GM13977 (cell line): ENCODE results near the gene SLC35E3.

ENCODE experiments used
- DNase-seq: peaks from one replicate; pipeline ENCODE4 v3.0.0; 2012; ENCODE audit warnings: low spot score
- in situ Hi-C: fragments of 300-500 bp; cut with MboI; formaldehyde crosslinking; loops from one replicate; pipeline ENCODE4 v1.12.0; 2022; ENCODE audit warnings: low sequenced_read_pairs, low pct_unique_long_range_greater_than_20kb, mixed read lengths, inconsistent platforms; ENCODE audit not compliant: unreplicated experiment
- TF ChIP-seq, protein P1 (sequence below): IDR thresholded peaks from 2 replicates; pipeline ENCODE4 v1.5.1; 2012; ENCODE audit warnings: mild to moderate bottlenecking, control low read depth; ENCODE audit not compliant: insufficient read depth; ENCODE audit errors: extremely low read depth, missing control alignments

SLC35E3 gene

DNA sequence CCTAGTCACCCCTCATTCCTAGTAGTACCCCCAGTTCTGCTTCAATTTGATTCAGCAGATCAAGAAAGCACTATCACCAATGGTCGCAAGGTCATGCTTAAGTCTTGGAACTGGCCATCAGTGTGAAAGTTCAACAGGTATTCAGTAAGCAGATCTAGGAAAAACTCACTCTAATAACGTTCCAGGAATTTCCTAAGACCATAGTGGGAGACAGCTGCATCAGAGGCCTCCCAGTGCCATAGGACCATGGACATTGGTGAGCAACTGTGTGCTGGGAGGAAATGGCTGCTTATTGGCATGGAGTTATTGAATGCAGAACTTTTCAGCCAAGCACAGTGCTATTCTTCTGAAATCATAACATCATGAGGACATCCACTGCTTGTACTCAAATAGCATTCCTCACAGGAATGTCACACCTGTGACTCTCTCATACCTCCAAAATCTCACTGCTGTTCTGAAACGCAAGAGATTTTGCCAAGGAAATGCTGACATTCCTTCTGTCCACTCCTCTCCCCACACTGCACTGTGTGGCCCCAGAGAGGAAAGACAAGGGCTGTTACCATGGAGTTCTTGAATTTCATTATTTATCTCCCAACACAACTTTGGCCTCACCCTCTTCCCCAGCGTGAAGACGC, 31.1 kb downstream of the SLC35E3 start:
- in situ Hi-C loops, result no loop called here
- TF ChIP-seq, protein P1, sequence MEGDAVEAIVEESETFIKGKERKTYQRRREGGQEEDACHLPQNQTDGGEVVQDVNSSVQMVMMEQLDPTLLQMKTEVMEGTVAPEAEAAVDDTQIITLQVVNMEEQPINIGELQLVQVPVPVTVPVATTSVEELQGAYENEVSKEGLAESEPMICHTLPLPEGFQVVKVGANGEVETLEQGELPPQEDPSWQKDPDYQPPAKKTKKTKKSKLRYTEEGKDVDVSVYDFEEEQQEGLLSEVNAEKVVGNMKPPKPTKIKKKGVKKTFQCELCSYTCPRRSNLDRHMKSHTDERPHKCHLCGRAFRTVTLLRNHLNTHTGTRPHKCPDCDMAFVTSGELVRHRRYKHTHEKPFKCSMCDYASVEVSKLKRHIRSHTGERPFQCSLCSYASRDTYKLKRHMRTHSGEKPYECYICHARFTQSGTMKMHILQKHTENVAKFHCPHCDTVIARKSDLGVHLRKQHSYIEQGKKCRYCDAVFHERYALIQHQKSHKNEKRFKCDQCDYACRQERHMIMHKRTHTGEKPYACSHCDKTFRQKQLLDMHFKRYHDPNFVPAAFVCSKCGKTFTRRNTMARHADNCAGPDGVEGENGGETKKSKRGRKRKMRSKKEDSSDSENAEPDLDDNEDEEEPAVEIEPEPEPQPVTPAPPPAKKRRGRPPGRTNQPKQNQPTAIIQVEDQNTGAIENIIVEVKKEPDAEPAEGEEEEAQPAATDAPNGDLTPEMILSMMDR, result no peak
- no peak for DNase-seq

- DNase-seq, result no peak
- in situ Hi-C loops, result no loop called here
- TF ChIP-seq, protein P1, result no peak
Observed at GRCh38 chr12:68779280-68779679, 33.3 kb downstream of the SLC35E3 start.

GRCh38 chr12:68780731-68781130, 34.8 kb downstream of the SLC35E3 start:
- no peak for DNase-seq
- in situ Hi-C loops, result no loop called here
- TF ChIP-seq, protein P1, result no peak

DNA sequence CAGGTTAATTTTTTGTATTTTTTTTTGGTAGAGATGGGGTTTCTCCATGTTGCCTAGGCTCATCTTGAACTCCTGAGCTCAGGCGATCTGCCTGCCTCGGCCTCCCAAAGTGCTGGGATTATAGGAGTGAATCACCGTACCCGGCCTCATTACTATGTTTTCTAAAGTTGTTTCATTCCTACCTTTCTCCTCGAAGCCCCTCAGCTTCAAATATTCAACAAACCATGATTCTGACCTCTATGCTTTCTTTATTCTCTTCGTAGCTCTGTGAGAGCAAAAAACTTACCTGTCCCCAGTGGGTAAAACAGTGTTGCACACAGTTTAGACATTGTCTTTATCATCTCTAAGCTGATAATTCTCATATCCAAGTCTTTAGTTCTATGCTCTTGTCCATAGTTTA, 35.8 kb downstream of the SLC35E3 start:
- TF ChIP-seq, protein P1, result no peak
- DNase-seq, result no peak
- in situ Hi-C loops, result no loop called here

GRCh38 chr12:68784015-68784414, 38.0 kb downstream of the SLC35E3 start:
- no peak for DNase-seq
- in situ Hi-C loops, result no loop called here
- TF ChIP-seq, protein P1, result no peak

DNA sequence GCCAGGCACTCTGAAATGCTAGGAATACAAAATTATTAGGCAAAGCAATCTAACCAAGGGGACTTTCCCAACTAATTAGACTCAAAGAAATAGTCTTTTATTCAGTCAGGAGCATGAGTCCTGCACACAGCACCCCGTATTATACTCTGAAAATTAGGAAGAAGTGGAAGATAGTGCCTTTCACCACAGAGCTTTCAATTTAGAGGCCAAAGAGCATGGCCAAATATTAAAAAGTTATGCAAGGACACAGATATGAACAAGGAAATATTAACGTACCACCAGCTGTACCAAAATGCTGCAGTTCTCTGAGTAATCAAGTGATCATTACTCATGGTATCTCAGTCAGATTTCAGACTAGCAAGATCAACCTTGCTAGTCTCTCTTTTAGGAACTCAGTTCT, 39.4 kb downstream of the SLC35E3 start:
- in situ Hi-C loops, result no loop called here
- DNase-seq, result no peak
- TF ChIP-seq, protein P1, result no peak
